SK-N-SH treated with all-trans-retinoic acid at 6 μM for 48 hours (cell line): ENCODE results near the gene POU2F1.

Experiments
- ATAC-seq: fragments of 200-7000 bp; cut with Tn5 transposase; 3 replicates; pipeline ENCODE4 v1.9.1; 2020; ENCODE audit warnings: mild to moderate bottlenecking, moderate library complexity
- ARNTL ChIP-seq: fragments of 450-650 bp; formaldehyde crosslinking; IDR thresholded peaks from 2 replicates; pipeline ENCODE4 v1.5.0; 2020; ENCODE audit warnings: low read depth, mild to moderate bottlenecking, moderate library complexity, borderline replicate concordance
- BACH2 ChIP-seq: fragments of 250-450 bp; sonication (Bioruptor Pico); IDR thresholded peaks from 2 replicates; pipeline ENCODE4 v1.9.0; 2021; ENCODE audit warnings: mild to moderate bottlenecking, borderline replicate concordance
- CREB5 ChIP-seq: fragments of 250-450 bp; sonication (Bioruptor Pico); IDR thresholded peaks from 2 replicates; pipeline ENCODE4 v1.5.1; 2020; ENCODE audit warnings: low read depth, mild to moderate bottlenecking, moderate library complexity
- CSDC2 ChIP-seq: fragments of 250-450 bp; sonication (Bioruptor Pico); IDR thresholded peaks from 2 replicates; pipeline ENCODE4 v1.5.0; 2020; ENCODE audit warnings: mild to moderate bottlenecking, moderate library complexity
- ESRRG ChIP-seq: fragments of 250-450 bp; sonication (Bioruptor Pico); IDR thresholded peaks from 2 replicates; pipeline ENCODE4 v1.6.1; 2021; ENCODE audit warnings: mild to moderate bottlenecking
- GLIS3 ChIP-seq: fragments of 250-450 bp; sonication (Bioruptor Pico); IDR thresholded peaks from 2 replicates; pipeline ENCODE4 v1.5.0; 2020; ENCODE audit warnings: mild to moderate bottlenecking, moderate library complexity
- ISL1 ChIP-seq: fragments of 250-450 bp; sonication (Bioruptor Pico); IDR thresholded peaks from 2 replicates; pipeline ENCODE4 v2.1.2; 2022; ENCODE audit warnings: mild to moderate bottlenecking, moderate library complexity
- OSR1 ChIP-seq: fragments of 250-450 bp; sonication (Bioruptor Pico); IDR thresholded peaks from 2 replicates; pipeline ENCODE4 v1.8.0; 2022; ENCODE audit warnings: moderate library complexity, mild to moderate bottlenecking, inconsistent platforms
- PATZ1 ChIP-seq: fragments of 250-450 bp; sonication (Bioruptor Pico); IDR thresholded peaks from 2 replicates; pipeline ENCODE4 v1.8.0; 2020; ENCODE audit warnings: mild to moderate bottlenecking, moderate library complexity, borderline replicate concordance
- POU6F1 ChIP-seq: fragments of 250-450 bp; sonication (Bioruptor Pico); IDR thresholded peaks from 2 replicates; pipeline ENCODE4 v1.8.0; 2021; ENCODE audit warnings: low read depth, mild to moderate bottlenecking, moderate library complexity, borderline replicate concordance
- PPARA ChIP-seq: fragments of 250-450 bp; sonication (Bioruptor Pico); IDR thresholded peaks from 2 replicates; pipeline ENCODE4 v1.5.0; 2020; ENCODE audit warnings: mild to moderate bottlenecking, borderline replicate concordance
- RARB ChIP-seq: fragments of 250-450 bp; sonication (Bioruptor Pico); IDR thresholded peaks from 2 replicates; pipeline ENCODE4 v1.8.0; 2021; ENCODE audit warnings: mild to moderate bottlenecking, moderate library complexity
- SNAI2 ChIP-seq: fragments of 250-450 bp; sonication (Bioruptor Pico); IDR thresholded peaks from 2 replicates; pipeline ENCODE4 v1.5.0; 2020; ENCODE audit warnings: mild to moderate bottlenecking, moderate library complexity
- TCF4 ChIP-seq: fragments of 250-450 bp; sonication (Bioruptor Pico); IDR thresholded peaks from 2 replicates; pipeline ENCODE4 v1.8.0; 2021; ENCODE audit warnings: mild to moderate bottlenecking, moderate library complexity, borderline replicate concordance
- TOX ChIP-seq: fragments of 250-450 bp; sonication (Bioruptor Pico); IDR thresholded peaks from 2 replicates; pipeline ENCODE4 v1.8.0; 2021; ENCODE audit warnings: mild to moderate bottlenecking, moderate library complexity, borderline replicate concordance
- TSHZ2 ChIP-seq: fragments of 250-450 bp; sonication (Bioruptor Pico); IDR thresholded peaks from 2 replicates; pipeline ENCODE4 v1.5.0; 2020; ENCODE audit warnings: mild to moderate bottlenecking, moderate library complexity
- ZC3H10 ChIP-seq: fragments of 250-450 bp; sonication (Bioruptor Pico); IDR thresholded peaks from 2 replicates; pipeline ENCODE4 v1.5.1; 2021; ENCODE audit warnings: mild to moderate bottlenecking, moderate library complexity
- ZFP3 ChIP-seq: fragments of 250-450 bp; sonication (Bioruptor Pico); IDR thresholded peaks from 2 replicates; pipeline ENCODE4 v1.5.0; 2020; ENCODE audit warnings: mild to moderate bottlenecking, moderate library complexity
- ZFP30 ChIP-seq: fragments of 450-650 bp; formaldehyde crosslinking; IDR thresholded peaks from 2 replicates; pipeline ENCODE4 v1.5.0; 2022; ENCODE audit warnings: mild to moderate bottlenecking, moderate library complexity
- ZNF565 ChIP-seq: fragments of 450-650 bp; formaldehyde crosslinking; conservative IDR thresholded peaks from 2 replicates; pipeline ENCODE4 v1.5.0; 2020; ENCODE audit warnings: low read depth, mild to moderate bottlenecking, moderate library complexity
- ZNF70 ChIP-seq: fragments of 450-650 bp; formaldehyde crosslinking; IDR thresholded peaks from 2 replicates; pipeline ENCODE4 v1.5.0; 2020; ENCODE audit warnings: mild to moderate bottlenecking, moderate library complexity
- ZNF8 ChIP-seq: fragments of 450-650 bp; formaldehyde crosslinking; IDR thresholded peaks from 2 replicates; pipeline ENCODE4 v1.5.0; 2020; ENCODE audit warnings: mild to moderate bottlenecking, moderate library complexity
- TF ChIP-seq, protein P1 (sequence below): fragments of 250-450 bp; sonication (Bioruptor Pico); IDR thresholded peaks from 2 replicates; pipeline ENCODE4 v1.5.1; 2021; ENCODE audit warnings: mild to moderate bottlenecking, moderate library complexity

POU2F1 gene

DNA sequence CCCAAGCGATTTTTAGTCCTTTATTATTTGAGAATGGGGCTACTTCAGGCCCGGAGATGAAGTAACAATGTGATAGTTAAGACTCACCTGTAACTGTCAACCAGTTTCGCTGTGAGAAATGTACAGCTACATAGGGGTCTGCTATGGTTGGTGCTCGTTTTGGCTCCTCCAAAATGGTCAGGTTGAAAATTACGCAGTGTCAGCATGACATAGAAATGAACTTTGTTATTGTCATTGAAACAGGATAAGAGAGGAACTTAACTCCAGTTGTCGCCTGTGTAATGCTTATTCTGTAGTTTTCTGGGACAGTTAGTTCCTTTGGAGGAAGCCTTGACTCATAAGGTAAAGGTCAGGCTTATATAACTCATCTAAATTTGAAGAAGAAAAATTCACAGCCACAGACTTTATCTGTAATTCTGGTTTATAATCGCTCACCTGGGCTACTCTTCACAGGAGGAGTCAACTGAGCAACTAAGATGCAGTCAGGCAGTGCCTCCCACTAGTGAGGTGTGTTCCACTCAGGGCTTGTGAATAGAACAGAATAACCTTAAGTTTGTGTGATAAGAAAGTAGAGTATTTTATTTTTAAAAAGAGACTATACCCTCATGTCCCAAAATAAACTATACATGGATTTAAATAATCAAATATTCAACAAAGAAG lies 166.7 kb downstream of the POU2F1 start:
- ATAC-seq, result no peak
- no peak for TF ChIP-seq ISL1 (CRISPR knock-in tag)
- TF ChIP-seq TSHZ2 (CRISPR knock-in tag), result no peak
- TF ChIP-seq TOX (CRISPR knock-in tag), result no peak
- TF ChIP-seq POU6F1 (CRISPR knock-in tag), result no peak
- TF ChIP-seq TCF4 (CRISPR knock-in tag), result no peak
- TF ChIP-seq CREB5 (CRISPR knock-in tag), result no peak
- TF ChIP-seq ZNF565 (CRISPR knock-in tag), result no peak
- TF ChIP-seq GLIS3 (CRISPR knock-in tag), result no peak
- no peak for TF ChIP-seq ZNF8 (CRISPR knock-in tag)
- no peak for TF ChIP-seq CSDC2 (CRISPR knock-in tag)
- no peak for TF ChIP-seq ARNTL (CRISPR knock-in tag)
- no peak for TF ChIP-seq BACH2
- no peak for TF ChIP-seq ZNF70 (CRISPR knock-in tag)
- TF ChIP-seq ESRRG, result no peak
- TF ChIP-seq, protein P1, sequence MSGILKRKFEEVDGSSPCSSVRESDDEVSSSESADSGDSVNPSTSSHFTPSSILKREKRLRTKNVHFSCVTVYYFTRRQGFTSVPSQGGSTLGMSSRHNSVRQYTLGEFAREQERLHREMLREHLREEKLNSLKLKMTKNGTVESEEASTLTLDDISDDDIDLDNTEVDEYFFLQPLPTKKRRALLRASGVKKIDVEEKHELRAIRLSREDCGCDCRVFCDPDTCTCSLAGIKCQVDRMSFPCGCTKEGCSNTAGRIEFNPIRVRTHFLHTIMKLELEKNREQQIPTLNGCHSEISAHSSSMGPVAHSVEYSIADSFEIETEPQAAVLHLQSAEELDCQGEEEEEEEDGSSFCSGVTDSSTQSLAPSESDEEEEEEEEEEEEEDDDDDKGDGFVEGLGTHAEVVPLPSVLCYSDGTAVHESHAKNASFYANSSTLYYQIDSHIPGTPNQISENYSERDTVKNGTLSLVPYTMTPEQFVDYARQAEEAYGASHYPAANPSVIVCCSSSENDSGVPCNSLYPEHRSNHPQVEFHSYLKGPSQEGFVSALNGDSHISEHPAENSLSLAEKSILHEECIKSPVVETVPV (CRISPR knock-in tag), result no peak
- TF ChIP-seq ZFP3, result no peak
- TF ChIP-seq PPARA (CRISPR knock-in tag), result no peak
- TF ChIP-seq, all 23 proteins: peak for 0

DNA sequence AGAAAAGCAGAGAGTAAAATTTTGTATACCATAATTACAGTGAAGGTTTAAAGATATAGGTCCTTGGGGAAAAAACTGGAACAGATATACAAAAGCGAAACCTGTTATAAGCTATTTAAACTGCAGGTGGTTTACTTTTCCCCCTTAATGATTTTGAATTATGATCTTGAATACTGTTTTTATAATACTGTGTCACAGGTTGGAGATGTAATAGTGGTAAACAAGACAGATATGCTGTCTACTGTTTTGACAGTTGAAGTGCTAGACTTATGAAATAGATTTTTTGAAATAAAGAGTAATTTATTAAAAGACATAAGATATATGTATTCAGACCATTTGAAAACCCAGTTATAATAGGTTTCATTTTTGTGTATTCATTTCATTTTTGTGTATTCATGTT lies 168.3 kb downstream of the POU2F1 start:
- no peak for TF ChIP-seq ZFP30 (CRISPR knock-in tag)
- TF ChIP-seq ESRRG, result no peak
- TF ChIP-seq ZNF565 (CRISPR knock-in tag), result no peak
- no peak for TF ChIP-seq BACH2
- TF ChIP-seq CREB5 (CRISPR knock-in tag), result no peak
- TF ChIP-seq, protein P1 (CRISPR knock-in tag), result no peak
- TF ChIP-seq PATZ1 (CRISPR knock-in tag), result no peak
- no peak for TF ChIP-seq ZFP3
- TF ChIP-seq RARB (CRISPR knock-in tag), result no peak
- no peak for TF ChIP-seq ZC3H10 (CRISPR knock-in tag)
- TF ChIP-seq POU6F1 (CRISPR knock-in tag), result no peak
- TF ChIP-seq ARNTL (CRISPR knock-in tag), result no peak
- no peak for TF ChIP-seq TCF4 (CRISPR knock-in tag)
- no peak for TF ChIP-seq ZNF70 (CRISPR knock-in tag)
- TF ChIP-seq ISL1 (CRISPR knock-in tag), result no peak
- TF ChIP-seq OSR1 (CRISPR knock-in tag), result no peak
- TF ChIP-seq GLIS3 (CRISPR knock-in tag), result no peak
- no peak for TF ChIP-seq SNAI2 (CRISPR knock-in tag)
- no peak for TF ChIP-seq PPARA (CRISPR knock-in tag)
- no peak for TF ChIP-seq ZNF8 (CRISPR knock-in tag)
- TF ChIP-seq, all 23 proteins: peak for 0
- ATAC-seq, result no peak
